Measurements from ENCODE around the gene HSBP1. TPM values are rescaled to one million over a fixed set of nuclear protein-coding genes. Genes with fewer than 3 reads are reported as not detected.

Gene HSBP1
- total and polyA plus RNA-seq, 11 donors = 20.4 to 174 (median 141) TPM

GRCh38 chr16:83851473-83851872, 43.7 kb downstream of the HSBP1 start:
- no peaks in the 10 kb centered on the region for H3K9me3 ChIP-seq
- H3K4me1 ChIP-seq = peaks cover 0 to 8% (median 0%) of the 10 kb centered on the region in 12 donors
- DNase-seq (no peak), ATAC-seq (no peak)
- H3K27ac ChIP-seq = no peak overlapping the region
- H3K36me3 ChIP-seq = no peaks in the 10 kb centered on the region
- TF ChIP-seq POLR2A (IDR thresholded peaks at IDR 0.05) = no peak
- TF ChIP-seq CTCF (IDR thresholded peaks at IDR 0.05) = no peak
- no peak overlapping the region for H3K4me3 ChIP-seq
- H3K27me3 ChIP-seq = no peaks in the 10 kb centered on the region
- intact Hi-C loops (cut with DNase I) = no loop called here
- 93 to 98% (median 96%) methylated on average over 4 of the region's 4 CpGs for WGBS, 4 donors

GRCh38 chr16:83852774-83853173, 45.0 kb downstream of the HSBP1 start:
- TF ChIP-seq POLR2A (IDR thresholded peaks at IDR 0.05) (no peak), CTCF (IDR thresholded peaks at IDR 0.05) (no peak)
- 87 to 93% (median 90%) methylated on average over 11 of the region's 11 CpGs for WGBS, 4 donors
- Histone ChIP-seq H3K36me3 (no peaks in the 10 kb centered on the region), H3K4me1 (peaks cover 0 to 8% (median 0%) of the 10 kb centered on the region in 12 donors), H3K4me3 (no peak overlapping the region), H3K9me3 (no peaks in the 10 kb centered on the region), H3K27me3 (no peaks in the 10 kb centered on the region), H3K27ac (no peak overlapping the region)
- DNase-seq (no peak), ATAC-seq (no peak)
- intact Hi-C loops (cut with DNase I) = no loop called here

- H3K36me3 ChIP-seq = no peaks in the 10 kb centered on the region
- no peak for TF ChIP-seq POLR2A (IDR thresholded peaks at IDR 0.05)
- no peak for ATAC-seq
- no peak for DNase-seq
- no peak overlapping the region for H3K4me3 ChIP-seq
- intact Hi-C loops (cut with DNase I) = no loop called here
- WGBS, 4 donors = 91 to 97% (median 94%) methylated on average over 8 of the region's 8 CpGs
- H3K9me3 ChIP-seq = no peaks in the 10 kb centered on the region
- peaks cover 0 to 8% (median 0%) of the 10 kb centered on the region in 12 donors for H3K4me1 ChIP-seq
- H3K27me3 ChIP-seq = no peaks in the 10 kb centered on the region
- no peak overlapping the region for H3K27ac ChIP-seq
These were observed 46.1 kb downstream of the HSBP1 start for GRCh38 chr16:83853834-83854233.

GRCh38 chr16:83854420-83854819, 46.6 kb downstream of the HSBP1 start:
- Histone ChIP-seq H3K36me3 (no peaks in the 10 kb centered on the region), H3K27me3 (no peaks in the 10 kb centered on the region), H3K4me1 (peaks cover 0 to 8% (median 0%) of the 10 kb centered on the region in 12 donors), H3K9me3 (no peaks in the 10 kb centered on the region), H3K27ac (no peak overlapping the region), H3K4me3 (no peak overlapping the region)
- DNase-seq (no peak), ATAC-seq (no peak)
- TF ChIP-seq POLR2A (IDR thresholded peaks at IDR 0.05) (no peak), CTCF (IDR thresholded peaks at IDR 0.05) (no peak)
- WGBS, 4 donors = 88 to 91% (median 89%) methylated on average over 9 of the region's 9 CpGs
- intact Hi-C loops (cut with DNase I) = no loop called here

GRCh38 chr16:83856792-83857191, 49.0 kb downstream of the HSBP1 start:
- 85 to 93% (median 90%) methylated on average over 4 of the region's 4 CpGs for whole genome bisulfite sequencing, 4 donors
- TF ChIP-seq CTCF (IDR thresholded peaks at IDR 0.05) (no peak), POLR2A (IDR thresholded peaks at IDR 0.05) (no peak)
- Histone ChIP-seq H3K27ac (no peak overlapping the region), H3K36me3 (no peaks in the 10 kb centered on the region), H3K4me3 (no peak overlapping the region), H3K27me3 (no peaks in the 10 kb centered on the region), H3K4me1 (no peaks in the 10 kb centered on the region), H3K9me3 (no peaks in the 10 kb centered on the region)
- intact Hi-C loops (cut with DNase I) = no loop called here
- DNase-seq (no peak), ATAC-seq (no peak)

Data from heart left ventricle (tissue), 16 donors.